Vagina (tissue), 2 donors: ENCODE measurements around the gene CREG2.

ENCODE experiments used
- CTCF ChIP-seq, 3 experiments: fragments of 450-650 bp in 2 of 3; fragments of 200-600 bp in 1 of 3; sonication (generic) in 1 of 3; IDR thresholded peaks; one replicate each; pipeline ENCODE4 v1.5.1; 2017 to 2019; ENCODE audit warnings: antibody characterized with exemption in 3 of 3, mild to moderate bottlenecking in 2 of 3, moderate library complexity in 2 of 3
- POLR2A ChIP-seq, 2 donors: fragments of 450-650 bp; IDR thresholded peaks; one replicate each; pipeline ENCODE4 v1.6.1; 2017; ENCODE audit warnings: antibody characterized with exemption in 2 of 2, mild to moderate bottlenecking in 2 of 2, moderate library complexity in 2 of 2
- POLR2AphosphoS5 ChIP-seq, 2 donors: sonication (generic); formaldehyde crosslinking; IDR thresholded peaks; one replicate each; pipeline ENCODE4 v1.9.0; 2017; ENCODE audit warnings: antibody characterized with exemption in 2 of 2, mild to moderate bottlenecking in 2 of 2, low read depth in 1 of 2; ENCODE audit not compliant: insufficient read depth in 1 of 2

GRCh38 chr2:101427240-101427639 lies 39.9 kb upstream of the CREG2 start:
- TF ChIP-seq CTCF (IDR thresholded peaks at IDR 0.05) (no peak), POLR2AphosphoS5 (IDR thresholded peaks at IDR 0.05; ENCODE audit: insufficient read depth in 1 of 2, low read depth in 1 of 2) (no peak), POLR2A (IDR thresholded peaks at IDR 0.05) (no peak)
